DOHH2 (cell line): ENCODE data around the gene FAM107A.

ENCODE experiments used
- H3F3A ChIP-seq: fragments of 200-600 bp; sonication (generic), shearing (Covaris generic); 2 replicates; pipeline ENCODE4 v1.6.0; 2016; ENCODE audit warnings: antibody characterized with exemption, mild to moderate bottlenecking; ENCODE audit not compliant: control insufficient read depth, insufficient read depth
- H3K27ac ChIP-seq: fragments of 200-600 bp; sonication (generic); 2 replicates; pipeline ENCODE4 v1.5.1; 2014; ENCODE audit warnings: low read depth, mild to moderate bottlenecking, low read length, moderate library complexity
- H3K27me3 ChIP-seq: fragments of 200-600 bp; sonication (generic); 2 replicates; pipeline ENCODE4 v1.6.1; 2014; ENCODE audit warnings: mild to moderate bottlenecking, low read length, mixed read lengths; ENCODE audit not compliant: control insufficient read depth
- H3K36me3 ChIP-seq: fragments of 200-600 bp; sonication (generic); 2 replicates; pipeline ENCODE4 v1.6.1; 2014; ENCODE audit warnings: mild to moderate bottlenecking, low read length, moderate library complexity, mixed read lengths; ENCODE audit not compliant: control insufficient read depth
- H3K4me1 ChIP-seq: fragments of 200-600 bp; sonication (generic); 2 replicates; pipeline ENCODE4 v1.6.1; 2014; ENCODE audit warnings: mild to moderate bottlenecking, low read length, mixed read lengths; ENCODE audit not compliant: control insufficient read depth
- H3K4me2 ChIP-seq: fragments of 200-600 bp; sonication (generic); 2 replicates; pipeline ENCODE4 v1.6.0; 2014; ENCODE audit warnings: mild to moderate bottlenecking, low read length, moderate library complexity
- H3K4me3 ChIP-seq: fragments of 200-600 bp; sonication (generic); 2 replicates; pipeline ENCODE4 v1.5.1; 2014; ENCODE audit warnings: mild to moderate bottlenecking, low read length, mixed read lengths
- H3K79me2 ChIP-seq: fragments of 200-600 bp; sonication (generic); 2 replicates; pipeline ENCODE4 v1.6.1; 2014; ENCODE audit warnings: mild to moderate bottlenecking, low read length, mixed read lengths; ENCODE audit not compliant: control insufficient read depth
- H3K9me2 ChIP-seq: fragments of 200-600 bp; sonication (generic); replicated peaks from 2 replicates; pipeline ENCODE4 v1.6.1; 2014; ENCODE audit warnings: mild to moderate bottlenecking, low read length, mixed read lengths; ENCODE audit not compliant: control insufficient read depth
- H3K9me3 ChIP-seq: fragments of 200-600 bp; sonication (generic); 2 replicates; pipeline ENCODE4 v1.6.1; 2014; ENCODE audit warnings: antibody characterized with exemption, low read length, mixed read lengths; ENCODE audit not compliant: control insufficient read depth, insufficient read depth
- H4K20me1 ChIP-seq: fragments of 200-600 bp; sonication (generic); 2 replicates; pipeline ENCODE4 v1.6.0; 2014; ENCODE audit warnings: low read depth, mild to moderate bottlenecking, antibody characterized with exemption, low read length, moderate library complexity; ENCODE audit not compliant: control insufficient read depth, insufficient read depth
- EZH2phosphoT487 ChIP-seq: fragments of 200-600 bp; sonication (generic); IDR thresholded peaks from 2 replicates; pipeline ENCODE4 v1.6.1; 2017; ENCODE audit warnings: borderline replicate concordance, mild to moderate bottlenecking, antibody characterized with exemption, low read length, moderate library complexity, mixed read lengths
- TF ChIP-seq, protein P1 (sequence below): fragments of 200-600 bp; sonication (generic); IDR thresholded peaks from one replicate; pipeline ENCODE4 v1.5.1; 2014; ENCODE audit warnings: antibody characterized with exemption, mild to moderate bottlenecking, low read depth, low read length; ENCODE audit not compliant: poor library complexity, severe bottlenecking

Gene FAM107A

DNA sequence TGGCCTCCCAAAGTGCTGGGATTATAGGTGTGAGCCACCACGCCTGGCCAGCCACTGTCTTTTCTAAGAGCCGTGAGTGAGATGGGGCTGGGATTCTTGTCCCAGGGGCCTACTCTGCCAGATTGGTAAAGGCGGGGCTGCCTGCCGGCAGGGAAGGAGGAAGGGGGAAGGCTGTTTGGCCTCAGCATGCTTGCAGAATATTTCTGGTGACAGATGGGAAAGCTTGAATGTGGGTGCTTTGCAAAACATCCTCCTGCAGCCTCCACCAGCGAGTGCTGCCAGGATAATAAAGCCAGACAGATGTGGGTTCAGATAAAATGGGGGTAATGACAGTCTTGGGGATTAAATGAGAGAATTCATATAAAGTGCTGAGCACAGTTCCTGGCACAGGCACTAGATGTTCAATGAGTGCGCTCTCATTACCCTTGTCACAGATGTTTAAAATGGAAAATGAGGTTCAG, 20.4 kb downstream of the FAM107A start:
- no peaks in the 10 kb centered on the region for H3K9me2 ChIP-seq
- no peak overlapping the region for H3K4me3 ChIP-seq
- H3K9me3 ChIP-seq: no peaks in the 10 kb centered on the region
- TF ChIP-seq, protein P1, sequence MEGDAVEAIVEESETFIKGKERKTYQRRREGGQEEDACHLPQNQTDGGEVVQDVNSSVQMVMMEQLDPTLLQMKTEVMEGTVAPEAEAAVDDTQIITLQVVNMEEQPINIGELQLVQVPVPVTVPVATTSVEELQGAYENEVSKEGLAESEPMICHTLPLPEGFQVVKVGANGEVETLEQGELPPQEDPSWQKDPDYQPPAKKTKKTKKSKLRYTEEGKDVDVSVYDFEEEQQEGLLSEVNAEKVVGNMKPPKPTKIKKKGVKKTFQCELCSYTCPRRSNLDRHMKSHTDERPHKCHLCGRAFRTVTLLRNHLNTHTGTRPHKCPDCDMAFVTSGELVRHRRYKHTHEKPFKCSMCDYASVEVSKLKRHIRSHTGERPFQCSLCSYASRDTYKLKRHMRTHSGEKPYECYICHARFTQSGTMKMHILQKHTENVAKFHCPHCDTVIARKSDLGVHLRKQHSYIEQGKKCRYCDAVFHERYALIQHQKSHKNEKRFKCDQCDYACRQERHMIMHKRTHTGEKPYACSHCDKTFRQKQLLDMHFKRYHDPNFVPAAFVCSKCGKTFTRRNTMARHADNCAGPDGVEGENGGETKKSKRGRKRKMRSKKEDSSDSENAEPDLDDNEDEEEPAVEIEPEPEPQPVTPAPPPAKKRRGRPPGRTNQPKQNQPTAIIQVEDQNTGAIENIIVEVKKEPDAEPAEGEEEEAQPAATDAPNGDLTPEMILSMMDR: no peak
- TF ChIP-seq EZH2phosphoT487: no peak
- no peak overlapping the region for H3K4me2 ChIP-seq
- no peaks in the 10 kb centered on the region for H4K20me1 ChIP-seq
- no peaks in the 10 kb centered on the region for H3K79me2 ChIP-seq
- H3F3A ChIP-seq: no peaks in the 10 kb centered on the region
- no peaks in the 10 kb centered on the region for H3K36me3 ChIP-seq
- no peaks in the 10 kb centered on the region for H3K4me1 ChIP-seq
- H3K27me3 ChIP-seq: peaks cover 8% of the 10 kb centered on the region; the same call in 1 of the 2 replicates
- H3K27ac ChIP-seq: no peak overlapping the region

DNA sequence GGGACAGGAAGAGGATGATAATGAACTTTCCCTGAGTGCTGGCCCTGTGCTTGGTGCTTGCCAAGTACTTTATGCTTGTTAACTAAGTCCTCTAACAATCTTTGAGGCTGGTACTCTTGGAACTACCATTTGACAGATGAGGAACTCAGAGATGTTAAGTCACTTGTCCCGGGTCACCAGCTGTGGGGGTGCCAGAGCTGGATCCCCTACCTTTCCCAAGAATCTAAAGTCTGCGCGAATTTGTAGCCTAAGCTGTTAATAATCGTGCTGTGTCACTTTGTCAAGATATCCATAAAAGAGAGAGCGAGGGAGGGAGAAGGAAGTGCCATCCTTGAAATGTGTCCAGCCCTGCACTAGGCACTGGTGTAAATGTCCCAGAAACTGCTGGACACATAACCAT, 21.2 kb downstream of the FAM107A start:
- Histone ChIP-seq H3F3A (no peaks in the 10 kb centered on the region), H3K4me1 (no peaks in the 10 kb centered on the region), H3K4me3 (no peak overlapping the region), H3K4me2 (no peak overlapping the region), H3K27ac (no peak overlapping the region), H3K79me2 (no peaks in the 10 kb centered on the region), H3K9me2 (no peaks in the 10 kb centered on the region), H3K36me3 (no peaks in the 10 kb centered on the region), H3K9me3 (no peaks in the 10 kb centered on the region), H3K27me3 (peaks cover 8% of the 10 kb centered on the region; the same call in 1 of the 2 replicates), H4K20me1 (no peaks in the 10 kb centered on the region)
- TF ChIP-seq EZH2phosphoT487: no peak
- TF ChIP-seq, protein P1: no peak

DNA sequence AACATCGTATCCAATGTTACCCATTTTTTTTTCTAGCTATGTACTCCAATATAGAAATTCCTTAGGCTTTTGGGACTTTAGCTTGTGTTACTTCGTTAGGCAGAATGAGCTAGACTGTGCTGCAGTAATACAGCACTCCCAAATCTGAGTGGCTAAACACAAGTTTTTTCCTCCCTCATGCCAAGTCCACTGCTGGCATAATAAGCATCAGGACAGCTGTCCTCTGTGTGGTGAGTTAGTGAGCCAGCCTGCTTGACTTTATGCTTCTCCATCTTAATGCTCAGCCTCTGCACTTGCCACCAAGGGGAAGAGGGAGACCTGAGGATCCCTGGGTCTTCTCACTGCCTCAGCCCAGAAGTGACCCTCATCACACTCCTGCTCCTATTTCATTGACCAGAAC, 22.0 kb downstream of the FAM107A start:
- Histone ChIP-seq H3K4me1 (no peaks in the 10 kb centered on the region), H3K9me2 (no peaks in the 10 kb centered on the region), H3K27me3 (peaks cover 8% of the 10 kb centered on the region; the same call in 1 of the 2 replicates), H3K9me3 (no peaks in the 10 kb centered on the region), H3K27ac (no peak overlapping the region), H3K4me3 (no peak overlapping the region), H3K36me3 (no peaks in the 10 kb centered on the region), H4K20me1 (no peaks in the 10 kb centered on the region), H3K79me2 (no peaks in the 10 kb centered on the region), H3F3A (no peaks in the 10 kb centered on the region), H3K4me2 (no peak overlapping the region)
- TF ChIP-seq, protein P1: no peak
- no peak for TF ChIP-seq EZH2phosphoT487

DNA sequence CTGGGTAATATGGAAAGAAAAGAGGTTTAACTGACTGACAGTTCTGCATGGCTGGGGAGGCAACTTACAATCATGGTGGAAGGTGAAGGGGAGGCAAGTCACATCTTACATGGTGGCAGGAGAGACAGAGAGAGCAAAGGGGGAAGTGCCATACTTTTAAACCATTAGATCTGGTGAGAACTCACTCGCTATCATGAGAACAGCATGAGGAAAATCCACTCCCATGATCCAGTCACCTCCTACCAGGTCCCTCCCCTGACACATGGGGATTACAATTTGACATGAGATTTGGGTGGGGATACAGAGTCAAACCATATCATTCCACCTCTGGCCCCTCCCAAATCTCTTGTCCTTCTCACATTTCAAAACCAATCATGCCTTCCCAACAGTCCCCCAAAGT, 24.2 kb downstream of the FAM107A start:
- H3K9me3 ChIP-seq: no peaks in the 10 kb centered on the region
- H3K27me3 ChIP-seq: peaks cover 8% of the 10 kb centered on the region; the same call in 1 of the 2 replicates
- no peaks in the 10 kb centered on the region for H3F3A ChIP-seq
- no peaks in the 10 kb centered on the region for H4K20me1 ChIP-seq
- no peak overlapping the region for H3K4me2 ChIP-seq
- H3K79me2 ChIP-seq: no peaks in the 10 kb centered on the region
- no peaks in the 10 kb centered on the region for H3K9me2 ChIP-seq
- TF ChIP-seq, protein P1: no peak
- TF ChIP-seq EZH2phosphoT487: no peak
- H3K4me1 ChIP-seq: no peaks in the 10 kb centered on the region
- H3K4me3 ChIP-seq: no peak overlapping the region
- H3K36me3 ChIP-seq: no peaks in the 10 kb centered on the region
- H3K27ac ChIP-seq: no peak overlapping the region
